SK-N-SH (cell line): Measurements from ENCODE around the gene SPOCK1. TPM values are rescaled to one million over a fixed set of nuclear protein-coding genes. Genes with fewer than 3 reads are reported as not detected.

Experiments
- CTCF ChIA-PET: fragments of 300-600, 350-600 bp; formaldehyde crosslinking; extraction: SDS; loops from one replicate; lab custom pipeline; 2021; lab: Yijun Ruan, JAX
- POLR2A ChIA-PET: fragments of 350-600 bp; sonication (Branson Sonifier 250); formaldehyde crosslinking; extraction: SDS; loops from one replicate; lab custom pipeline; 2020; ENCODE audit warnings: antibody characterized with exemption, inconsistent platforms; lab: Yijun Ruan, JAX
- DNase-seq: peaks from one replicate; pipeline ENCODE4 v3.0.0; 2012
- H2AFZ ChIP-seq: fragments of 200-600 bp; sonication (generic); 2 replicates; pipeline ENCODE4 v1.8.1; 2016; ENCODE audit warnings: antibody characterized with exemption, mild to moderate bottlenecking, low read depth
- H3F3A ChIP-seq: fragments of 200-600 bp; sonication (generic); replicated peaks from 2 replicates; pipeline ENCODE3; 2016; ENCODE audit warnings: antibody characterized with exemption, mild to moderate bottlenecking; ENCODE audit not compliant: insufficient read depth
- H3K27ac ChIP-seq, 2 experiments: fragments of 200-500 bp in 1 of 2; fragments of 200-600 bp in 1 of 2; sonication (Bioruptor generic) in 1 of 2; sonication (generic), shearing (Covaris generic) in 1 of 2; 2 replicates each; pipeline versions ENCODE4 v1.5.1 to v1.6.1; 2014 to 2016; ENCODE audit warnings: low read depth in 2 of 2, inconsistent platforms in 1 of 2, low read length in 1 of 2, mild to moderate bottlenecking in 1 of 2, mixed read lengths in 1 of 2
- H3K27me3 ChIP-seq: fragments of 200-600 bp; sonication (generic), shearing (Covaris generic); 2 replicates; pipeline ENCODE4 v1.6.1; 2016; ENCODE audit warnings: mixed run types; ENCODE audit not compliant: insufficient read depth
- H3K36me3 ChIP-seq, 2 experiments: fragments of 200-500 bp in 1 of 2; fragments of 200-600 bp in 1 of 2; sonication (Bioruptor generic) in 1 of 2; sonication (generic) in 1 of 2; replicated peaks in 1 of 2; 2 replicates each; pipeline versions ENCODE3 to v1.5.1; 2014 to 2016; ENCODE audit warnings: low read length in 1 of 2, mild to moderate bottlenecking in 1 of 2; ENCODE audit not compliant: insufficient read depth in 2 of 2, control insufficient read depth in 1 of 2
- H3K4me1 ChIP-seq, 2 experiments: fragments of 200-500 bp in 1 of 2; fragments of 200-600 bp in 1 of 2; sonication (Bioruptor generic) in 1 of 2; sonication (generic), shearing (Covaris generic) in 1 of 2; 2 replicates each; pipeline versions ENCODE4 v1.5.1 to v1.6.1; 2014 to 2016; ENCODE audit warnings: low read depth in 1 of 2, low read length in 1 of 2, mixed run types in 1 of 2; ENCODE audit not compliant: insufficient read depth in 2 of 2, control insufficient read depth in 1 of 2
- H3K4me2 ChIP-seq: fragments of 200-600 bp; sonication (generic), shearing (Covaris generic); 2 replicates; pipeline ENCODE4 v1.6.1; 2017; ENCODE audit warnings: mixed run types
- H3K4me3 ChIP-seq, 2 experiments: fragments of 200-500 bp in 1 of 2; fragments of 200-600 bp in 1 of 2; sonication (Bioruptor generic) in 1 of 2; sonication (generic), shearing (Covaris generic) in 1 of 2; 2 replicates each; pipeline versions ENCODE4 v1.5.1 to v1.8.1; 2014 to 2016; ENCODE audit warnings: low read depth in 2 of 2, inconsistent platforms in 1 of 2, low read length in 1 of 2, mild to moderate bottlenecking in 1 of 2, mixed read lengths in 1 of 2, moderate library complexity in 1 of 2
- H3K79me2 ChIP-seq: fragments of 200-600 bp; sonication (generic); 2 replicates; pipeline ENCODE4 v1.8.1; 2017; ENCODE audit warnings: mild to moderate bottlenecking; ENCODE audit not compliant: insufficient read depth
- H3K9ac ChIP-seq: fragments of 200-600 bp; sonication (generic); 2 replicates; pipeline ENCODE4 v1.6.1; 2017; ENCODE audit warnings: mixed run types
- H3K9me2 ChIP-seq: fragments of 200-600 bp; sonication (generic); 2 replicates; pipeline ENCODE4 v1.6.1; 2017; ENCODE audit warnings: mixed run types
- H3K9me3 ChIP-seq: fragments of 200-600 bp; sonication (generic); 2 replicates; pipeline ENCODE4 v1.6.1; 2017; ENCODE audit warnings: mixed run types, mild to moderate bottlenecking, moderate library complexity
- H4K20me1 ChIP-seq: fragments of 200-600 bp; sonication (generic); 2 replicates; pipeline ENCODE4 v1.6.1; 2017; ENCODE audit warnings: mild to moderate bottlenecking, mixed run types; ENCODE audit not compliant: insufficient read depth
- ELF1 ChIP-seq: IDR thresholded peaks from 2 replicates; pipeline ENCODE4 v1.4.0; 2012
- EP300 ChIP-seq, 2 experiments: IDR thresholded peaks; 2 replicates each; pipeline versions ENCODE4 v1.4.0 to v1.6.1; 2012; ENCODE audit warnings: borderline replicate concordance in 1 of 2, low read depth in 1 of 2, low read length in 1 of 2
- FOXJ3 ChIP-seq: sonication (generic); formaldehyde crosslinking; IDR thresholded peaks from 2 replicates; pipeline ENCODE4 v1.5.1; 2020; ENCODE audit warnings: mild to moderate bottlenecking, missing genetic modification reagents
- MXI1 ChIP-seq: IDR thresholded peaks from 2 replicates; pipeline ENCODE4 v1.6.1; 2012; ENCODE audit warnings: mild to moderate bottlenecking, low read depth, low read length, improper control_type of control experiment
- NFIC ChIP-seq: IDR thresholded peaks from 2 replicates; pipeline ENCODE4 v1.4.0; 2012; ENCODE audit warnings: borderline replicate concordance
- NRF1 ChIP-seq: IDR thresholded peaks from 2 replicates; pipeline ENCODE4 v1.6.1; 2012; ENCODE audit warnings: low read depth, mild to moderate bottlenecking, low read length
- POLR2AphosphoS5 ChIP-seq: IDR thresholded peaks from 2 replicates; pipeline ENCODE4 v1.6.1; 2012; ENCODE audit warnings: low read depth, low read length
- RAD21 ChIP-seq: IDR thresholded peaks from 2 replicates; pipeline ENCODE4 v1.6.1; 2012; ENCODE audit warnings: mild to moderate bottlenecking, low read length
- RFX5 ChIP-seq: IDR thresholded peaks from 2 replicates; pipeline ENCODE4 v1.6.1; 2012; ENCODE audit warnings: mild to moderate bottlenecking, improper control_type of control experiment, low read length
- RXRA ChIP-seq: IDR thresholded peaks from 2 replicates; pipeline ENCODE4 v1.4.0; 2012; ENCODE audit warnings: low read depth, mild to moderate bottlenecking, borderline replicate concordance
- SIN3A ChIP-seq: IDR thresholded peaks from 2 replicates; pipeline ENCODE4 v1.6.1; 2012; ENCODE audit warnings: low read depth, mild to moderate bottlenecking, low read length, moderate library complexity, borderline replicate concordance
- TEAD4 ChIP-seq: IDR thresholded peaks from 2 replicates; pipeline ENCODE4 v1.4.0; 2012; ENCODE audit warnings: mild to moderate bottlenecking, borderline replicate concordance; ENCODE audit not compliant: insufficient read depth
- WGBS: methylation state at CpG from one replicate; pipeline ENCODE4 v1.1.6; 2017; ENCODE audit warnings: low lambda C conversion rate; 5-methylcytosine and 5-hydroxymethylcytosine counted together
- polyA plus RNA-seq, 3 experiments: library from polyadenylated mRNA; depleted of rRNA; stranded (reverse); fragments of >200 nt; gene quantifications; 2 replicates each; pipeline ENCODE4 v1.2.3, GENCODE V29; 2012
- TF ChIP-seq, protein P1 (sequence below): IDR thresholded peaks from 2 replicates; pipeline ENCODE4 v1.6.1; 2012; ENCODE audit warnings: mild to moderate bottlenecking, low read depth, low read length, moderate library complexity
- TF ChIP-seq, protein P2 (sequence below): IDR thresholded peaks from 2 replicates; pipeline ENCODE4 v1.4.0; 2012; ENCODE audit warnings: low read depth
- TF ChIP-seq, protein P3 (sequence below): fragments of 150-350 bp; IDR thresholded peaks from 2 replicates; pipeline ENCODE4 v1.6.1; 2016; ENCODE audit warnings: mild to moderate bottlenecking, low read depth, low read length
- TF ChIP-seq, protein P4 (sequence below): fragments of 200-600 bp; sonication (generic); IDR thresholded peaks from 2 replicates; pipeline ENCODE4 v1.6.1; 2017; ENCODE audit warnings: antibody characterized with exemption, mild to moderate bottlenecking, moderate library complexity
- TF ChIP-seq, protein P5 (sequence below): fragments of 150-350 bp; IDR thresholded peaks from 2 replicates; pipeline ENCODE4 v1.6.1; 2017; ENCODE audit warnings: antibody characterized with exemption, low read length, low read depth, borderline replicate concordance

The SPOCK1 gene
- polyA plus RNA-seq, 1 of the 3 experiments (the other 2 are of a cell fraction), result 11.3 TPM

- no peak overlapping the region for H3K27ac ChIP-seq
- no peak for DNase-seq
- H2AFZ ChIP-seq, result no peak overlapping the region
- POLR2A ChIA-PET, result no interaction called here
- CTCF ChIA-PET, result interaction anchor here (1.0 to 1.1 kb wide), 2 partner anchors 15 to 55 kb away, joined by 3 to 4 read pairs; no protein-coding TSS in a partner anchor
- no peaks in the 10 kb centered on the region for H3F3A ChIP-seq
- no peak overlapping the region for H3K4me3 ChIP-seq
- no peak overlapping the region for H3K4me2 ChIP-seq
- 18% methylated on average over 2 of the region's 2 CpGs for WGBS
- H3K9me2 ChIP-seq, result no peaks in the 10 kb centered on the region
- no peak for TF ChIP-seq TEAD4
- no peak for TF ChIP-seq ELF1
- TF ChIP-seq, protein P1, sequence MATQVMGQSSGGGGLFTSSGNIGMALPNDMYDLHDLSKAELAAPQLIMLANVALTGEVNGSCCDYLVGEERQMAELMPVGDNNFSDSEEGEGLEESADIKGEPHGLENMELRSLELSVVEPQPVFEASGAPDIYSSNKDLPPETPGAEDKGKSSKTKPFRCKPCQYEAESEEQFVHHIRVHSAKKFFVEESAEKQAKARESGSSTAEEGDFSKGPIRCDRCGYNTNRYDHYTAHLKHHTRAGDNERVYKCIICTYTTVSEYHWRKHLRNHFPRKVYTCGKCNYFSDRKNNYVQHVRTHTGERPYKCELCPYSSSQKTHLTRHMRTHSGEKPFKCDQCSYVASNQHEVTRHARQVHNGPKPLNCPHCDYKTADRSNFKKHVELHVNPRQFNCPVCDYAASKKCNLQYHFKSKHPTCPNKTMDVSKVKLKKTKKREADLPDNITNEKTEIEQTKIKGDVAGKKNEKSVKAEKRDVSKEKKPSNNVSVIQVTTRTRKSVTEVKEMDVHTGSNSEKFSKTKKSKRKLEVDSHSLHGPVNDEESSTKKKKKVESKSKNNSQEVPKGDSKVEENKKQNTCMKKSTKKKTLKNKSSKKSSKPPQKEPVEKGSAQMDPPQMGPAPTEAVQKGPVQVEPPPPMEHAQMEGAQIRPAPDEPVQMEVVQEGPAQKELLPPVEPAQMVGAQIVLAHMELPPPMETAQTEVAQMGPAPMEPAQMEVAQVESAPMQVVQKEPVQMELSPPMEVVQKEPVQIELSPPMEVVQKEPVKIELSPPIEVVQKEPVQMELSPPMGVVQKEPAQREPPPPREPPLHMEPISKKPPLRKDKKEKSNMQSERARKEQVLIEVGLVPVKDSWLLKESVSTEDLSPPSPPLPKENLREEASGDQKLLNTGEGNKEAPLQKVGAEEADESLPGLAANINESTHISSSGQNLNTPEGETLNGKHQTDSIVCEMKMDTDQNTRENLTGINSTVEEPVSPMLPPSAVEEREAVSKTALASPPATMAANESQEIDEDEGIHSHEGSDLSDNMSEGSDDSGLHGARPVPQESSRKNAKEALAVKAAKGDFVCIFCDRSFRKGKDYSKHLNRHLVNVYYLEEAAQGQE, result no peak
- TF ChIP-seq, protein P2, sequence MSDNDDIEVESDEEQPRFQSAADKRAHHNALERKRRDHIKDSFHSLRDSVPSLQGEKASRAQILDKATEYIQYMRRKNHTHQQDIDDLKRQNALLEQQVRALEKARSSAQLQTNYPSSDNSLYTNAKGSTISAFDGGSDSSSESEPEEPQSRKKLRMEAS, result no peak
- no peak for TF ChIP-seq NFIC
- TF ChIP-seq NRF1, result no peak
- TF ChIP-seq, protein P3, sequence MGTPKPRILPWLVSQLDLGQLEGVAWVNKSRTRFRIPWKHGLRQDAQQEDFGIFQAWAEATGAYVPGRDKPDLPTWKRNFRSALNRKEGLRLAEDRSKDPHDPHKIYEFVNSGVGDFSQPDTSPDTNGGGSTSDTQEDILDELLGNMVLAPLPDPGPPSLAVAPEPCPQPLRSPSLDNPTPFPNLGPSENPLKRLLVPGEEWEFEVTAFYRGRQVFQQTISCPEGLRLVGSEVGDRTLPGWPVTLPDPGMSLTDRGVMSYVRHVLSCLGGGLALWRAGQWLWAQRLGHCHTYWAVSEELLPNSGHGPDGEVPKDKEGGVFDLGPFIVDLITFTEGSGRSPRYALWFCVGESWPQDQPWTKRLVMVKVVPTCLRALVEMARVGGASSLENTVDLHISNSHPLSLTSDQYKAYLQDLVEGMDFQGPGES, result no peak
- TF ChIP-seq MXI1, result no peak
- TF ChIP-seq, protein P4, sequence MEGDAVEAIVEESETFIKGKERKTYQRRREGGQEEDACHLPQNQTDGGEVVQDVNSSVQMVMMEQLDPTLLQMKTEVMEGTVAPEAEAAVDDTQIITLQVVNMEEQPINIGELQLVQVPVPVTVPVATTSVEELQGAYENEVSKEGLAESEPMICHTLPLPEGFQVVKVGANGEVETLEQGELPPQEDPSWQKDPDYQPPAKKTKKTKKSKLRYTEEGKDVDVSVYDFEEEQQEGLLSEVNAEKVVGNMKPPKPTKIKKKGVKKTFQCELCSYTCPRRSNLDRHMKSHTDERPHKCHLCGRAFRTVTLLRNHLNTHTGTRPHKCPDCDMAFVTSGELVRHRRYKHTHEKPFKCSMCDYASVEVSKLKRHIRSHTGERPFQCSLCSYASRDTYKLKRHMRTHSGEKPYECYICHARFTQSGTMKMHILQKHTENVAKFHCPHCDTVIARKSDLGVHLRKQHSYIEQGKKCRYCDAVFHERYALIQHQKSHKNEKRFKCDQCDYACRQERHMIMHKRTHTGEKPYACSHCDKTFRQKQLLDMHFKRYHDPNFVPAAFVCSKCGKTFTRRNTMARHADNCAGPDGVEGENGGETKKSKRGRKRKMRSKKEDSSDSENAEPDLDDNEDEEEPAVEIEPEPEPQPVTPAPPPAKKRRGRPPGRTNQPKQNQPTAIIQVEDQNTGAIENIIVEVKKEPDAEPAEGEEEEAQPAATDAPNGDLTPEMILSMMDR, result no peak
- no peak for TF ChIP-seq FOXJ3 (CRISPR knock-in tag)
- TF ChIP-seq POLR2AphosphoS5, result no peak
- no peak for TF ChIP-seq RXRA
- TF ChIP-seq EP300 (IDR thresholded peaks at IDR 0.05; ENCODE audit: borderline replicate concordance in 1 of 2, low read depth in 1 of 2, low read length in 1 of 2), result no peak
- TF ChIP-seq SIN3A, result no peak
- TF ChIP-seq, protein P5, sequence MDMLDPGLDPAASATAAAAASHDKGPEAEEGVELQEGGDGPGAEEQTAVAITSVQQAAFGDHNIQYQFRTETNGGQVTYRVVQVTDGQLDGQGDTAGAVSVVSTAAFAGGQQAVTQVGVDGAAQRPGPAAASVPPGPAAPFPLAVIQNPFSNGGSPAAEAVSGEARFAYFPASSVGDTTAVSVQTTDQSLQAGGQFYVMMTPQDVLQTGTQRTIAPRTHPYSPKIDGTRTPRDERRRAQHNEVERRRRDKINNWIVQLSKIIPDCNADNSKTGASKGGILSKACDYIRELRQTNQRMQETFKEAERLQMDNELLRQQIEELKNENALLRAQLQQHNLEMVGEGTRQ, result no peak
- TF ChIP-seq RAD21, result no peak
- TF ChIP-seq RFX5, result no peak
- TF ChIP-seq, all 33 proteins: peak for 0
- no peaks in the 10 kb centered on the region for H3K79me2 ChIP-seq
- no peaks in the 10 kb centered on the region for H3K36me3 ChIP-seq
- H3K4me1 ChIP-seq, result peaks cover 0 to 2% of the 10 kb centered on the region in 2 experiments; a peak in 1 of 4 replicates
- no peaks in the 10 kb centered on the region for H3K9me3 ChIP-seq
- H3K9ac ChIP-seq, result no peak overlapping the region
- H4K20me1 ChIP-seq, result no peaks in the 10 kb centered on the region
- no peaks in the 10 kb centered on the region for H3K27me3 ChIP-seq
These were observed 369.0 kb downstream of the SPOCK1 start for GRCh38 chr5:137129886-137130680.
